OCI-LY1 (cell line): ENCODE data around the gene ALX4.

Experiments
- H2AFZ ChIP-seq: fragments of 200-600 bp; sonication (generic), shearing (Covaris generic); 2 replicates; pipeline ENCODE4 v1.6.0; 2014; ENCODE audit warnings: antibody characterized with exemption, mild to moderate bottlenecking, low read length
- H3F3A ChIP-seq: fragments of 200-600 bp; sonication (generic), shearing (Covaris generic); 2 replicates; pipeline ENCODE4 v1.6.0; 2014; ENCODE audit warnings: mild to moderate bottlenecking, antibody characterized with exemption, low read length, moderate library complexity; ENCODE audit not compliant: insufficient read depth
- H3K27ac ChIP-seq: fragments of 200-600 bp; sonication (generic); 2 replicates; pipeline ENCODE4 v1.5.1; 2014; ENCODE audit warnings: low read length, mixed run types, mild to moderate bottlenecking, low read depth; ENCODE audit not compliant: poor library complexity, severe bottlenecking
- H3K27me3 ChIP-seq: fragments of 200-600 bp; sonication (generic); 2 replicates; pipeline ENCODE4 v1.6.0; 2014; ENCODE audit warnings: antibody characterized with exemption, mild to moderate bottlenecking, low read length, moderate library complexity; ENCODE audit not compliant: insufficient read depth
- H3K36me3 ChIP-seq: fragments of 200-600 bp; sonication (generic); 2 replicates; pipeline ENCODE4 v1.6.1; 2014; ENCODE audit warnings: mild to moderate bottlenecking, antibody characterized with exemption, low read length, moderate library complexity, mixed read lengths; ENCODE audit not compliant: insufficient read depth
- H3K4me1 ChIP-seq: fragments of 200-600 bp; sonication (generic); 2 replicates; pipeline ENCODE4 v1.5.1; 2014; ENCODE audit warnings: mild to moderate bottlenecking, low read length, moderate library complexity; ENCODE audit not compliant: insufficient read depth, severe bottlenecking
- H3K4me2 ChIP-seq: fragments of 200-600 bp; sonication (generic), shearing (Covaris generic); 2 replicates; pipeline ENCODE4 v1.6.1; 2014; ENCODE audit warnings: low read length
- H3K4me3 ChIP-seq: fragments of 200-600 bp; sonication (generic); 2 replicates; pipeline ENCODE4 v1.5.1; 2014; ENCODE audit warnings: low read length, low read depth, mild to moderate bottlenecking, mixed read lengths; ENCODE audit not compliant: poor library complexity, severe bottlenecking
- H3K79me2 ChIP-seq: fragments of 200-600 bp; shearing (Covaris generic); 2 replicates; pipeline ENCODE4 v1.6.1; 2016; ENCODE audit warnings: mixed run types, low read length, mixed read lengths; ENCODE audit not compliant: insufficient read depth
- H3K9ac ChIP-seq: fragments of 200-600 bp; sonication (generic), shearing (Covaris generic); 2 replicates; pipeline ENCODE4 v1.6.1; 2014; ENCODE audit warnings: mild to moderate bottlenecking, low read length, mixed read lengths
- H3K9me2 ChIP-seq: fragments of 200-600 bp; sonication (generic), shearing (Covaris generic); 2 replicates; pipeline ENCODE4 v1.6.1; 2014; ENCODE audit warnings: low read depth, mild to moderate bottlenecking, low read length, mixed read lengths
- H3K9me3 ChIP-seq: fragments of 200-600 bp; shearing (Covaris generic); 2 replicates; pipeline ENCODE4 v1.6.1; 2014; ENCODE audit warnings: low read length, mixed read lengths
- H4K20me1 ChIP-seq: fragments of 200-600 bp; sonication (generic), shearing (Covaris generic); 2 replicates; pipeline ENCODE4 v1.6.0; 2016; ENCODE audit warnings: mild to moderate bottlenecking, low read length; ENCODE audit not compliant: insufficient read depth
- EZH2 ChIP-seq: fragments of 200-600 bp; sonication (generic), shearing (Covaris generic); IDR thresholded peaks from 2 replicates; pipeline ENCODE4 v1.8.0; 2017; ENCODE audit warnings: borderline replicate concordance, mixed run types, mild to moderate bottlenecking, antibody characterized with exemption, low read length, moderate library complexity, mixed read lengths
- TF ChIP-seq, protein P1 (sequence below): fragments of 200-600 bp; sonication (generic), shearing (Covaris generic); IDR thresholded peaks from 2 replicates; pipeline ENCODE4 v1.5.1; 2017; ENCODE audit warnings: mild to moderate bottlenecking, antibody characterized with exemption, low read length, moderate library complexity, mixed read lengths

ALX4 gene

DNA sequence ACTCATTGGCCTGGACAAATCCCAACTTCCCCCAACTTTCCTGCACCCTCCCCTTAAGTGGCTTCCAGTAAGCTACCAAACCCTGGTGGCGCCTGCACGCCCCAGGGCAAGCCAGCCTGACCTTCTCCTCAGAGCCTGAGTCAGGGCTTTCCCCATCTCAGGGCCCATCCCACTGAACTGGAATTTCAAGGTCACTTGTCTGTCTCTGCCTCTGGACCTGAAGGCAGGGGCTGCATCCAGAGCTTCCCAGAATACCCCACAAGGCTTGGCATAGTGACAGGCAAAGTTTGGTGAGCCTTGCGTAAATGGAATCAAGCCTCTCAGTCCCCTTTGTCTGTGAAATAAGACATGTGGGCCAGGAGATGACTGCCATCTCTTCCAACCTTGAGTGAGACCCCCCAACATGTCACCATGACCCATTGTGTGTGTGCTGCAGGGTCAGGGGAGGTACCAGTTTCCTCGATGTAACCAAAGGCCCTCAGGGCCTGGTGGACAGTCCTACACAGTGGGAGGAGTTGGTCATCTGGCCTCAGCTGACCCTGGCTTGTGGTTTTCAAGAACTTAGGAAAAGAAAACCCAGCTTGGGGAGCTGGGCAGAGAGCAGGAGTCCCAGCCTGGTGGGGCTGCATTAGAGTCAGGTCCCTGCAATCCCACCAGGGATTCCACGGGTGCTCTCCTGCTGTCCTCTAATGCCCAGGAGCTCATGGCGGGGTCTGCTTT lies 8.9 kb downstream of the ALX4 start:
- no peaks in the 10 kb centered on the region for H3K79me2 ChIP-seq
- no peak overlapping the region for H3K4me2 ChIP-seq
- no peaks in the 10 kb centered on the region for H3K9me2 ChIP-seq
- TF ChIP-seq EZH2, result no peak
- TF ChIP-seq, protein P1, sequence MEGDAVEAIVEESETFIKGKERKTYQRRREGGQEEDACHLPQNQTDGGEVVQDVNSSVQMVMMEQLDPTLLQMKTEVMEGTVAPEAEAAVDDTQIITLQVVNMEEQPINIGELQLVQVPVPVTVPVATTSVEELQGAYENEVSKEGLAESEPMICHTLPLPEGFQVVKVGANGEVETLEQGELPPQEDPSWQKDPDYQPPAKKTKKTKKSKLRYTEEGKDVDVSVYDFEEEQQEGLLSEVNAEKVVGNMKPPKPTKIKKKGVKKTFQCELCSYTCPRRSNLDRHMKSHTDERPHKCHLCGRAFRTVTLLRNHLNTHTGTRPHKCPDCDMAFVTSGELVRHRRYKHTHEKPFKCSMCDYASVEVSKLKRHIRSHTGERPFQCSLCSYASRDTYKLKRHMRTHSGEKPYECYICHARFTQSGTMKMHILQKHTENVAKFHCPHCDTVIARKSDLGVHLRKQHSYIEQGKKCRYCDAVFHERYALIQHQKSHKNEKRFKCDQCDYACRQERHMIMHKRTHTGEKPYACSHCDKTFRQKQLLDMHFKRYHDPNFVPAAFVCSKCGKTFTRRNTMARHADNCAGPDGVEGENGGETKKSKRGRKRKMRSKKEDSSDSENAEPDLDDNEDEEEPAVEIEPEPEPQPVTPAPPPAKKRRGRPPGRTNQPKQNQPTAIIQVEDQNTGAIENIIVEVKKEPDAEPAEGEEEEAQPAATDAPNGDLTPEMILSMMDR, result no peak
- no peak overlapping the region for H3K4me3 ChIP-seq
- H2AFZ ChIP-seq, result no peak overlapping the region
- no peaks in the 10 kb centered on the region for H3K4me1 ChIP-seq
- no peaks in the 10 kb centered on the region for H3K36me3 ChIP-seq
- H3K27me3 ChIP-seq, result no peaks in the 10 kb centered on the region
- H3K27ac ChIP-seq, result no peak overlapping the region
- H3F3A ChIP-seq, result no peaks in the 10 kb centered on the region
- H3K9ac ChIP-seq, result no peak overlapping the region
- H3K9me3 ChIP-seq, result no peaks in the 10 kb centered on the region
- H4K20me1 ChIP-seq, result no peaks in the 10 kb centered on the region

DNA sequence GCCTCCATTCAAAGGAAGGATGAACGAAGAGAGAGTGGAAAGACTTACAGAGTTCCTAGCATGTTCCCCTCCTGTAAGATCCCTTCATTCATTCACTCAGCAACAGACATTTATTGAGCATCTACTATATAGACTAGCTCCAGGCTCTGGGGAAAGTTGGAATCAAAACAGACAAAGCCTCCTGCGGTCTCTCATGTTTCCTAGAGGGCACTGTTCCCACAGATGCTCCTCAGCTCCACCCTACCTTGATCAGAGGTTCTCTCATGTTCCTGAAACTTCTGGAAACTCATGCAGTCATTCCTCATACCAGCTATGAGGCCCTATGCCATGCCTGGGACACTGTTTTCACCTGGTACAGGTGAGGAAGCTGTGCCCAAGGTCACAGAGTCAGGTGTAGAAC lies 11.1 kb downstream of the ALX4 start:
- no peak overlapping the region for H3K9ac ChIP-seq
- no peaks in the 10 kb centered on the region for H3F3A ChIP-seq
- no peaks in the 10 kb centered on the region for H4K20me1 ChIP-seq
- H3K79me2 ChIP-seq, result no peaks in the 10 kb centered on the region
- H3K9me3 ChIP-seq, result no peaks in the 10 kb centered on the region
- H3K4me2 ChIP-seq, result no peak overlapping the region
- TF ChIP-seq, protein P1, result no peak
- no peak for TF ChIP-seq EZH2
- H3K9me2 ChIP-seq, result no peaks in the 10 kb centered on the region
- H3K27me3 ChIP-seq, result no peaks in the 10 kb centered on the region
- H2AFZ ChIP-seq, result no peak overlapping the region
- no peaks in the 10 kb centered on the region for H3K36me3 ChIP-seq
- no peaks in the 10 kb centered on the region for H3K4me1 ChIP-seq
- no peak overlapping the region for H3K4me3 ChIP-seq
- no peak overlapping the region for H3K27ac ChIP-seq

DNA sequence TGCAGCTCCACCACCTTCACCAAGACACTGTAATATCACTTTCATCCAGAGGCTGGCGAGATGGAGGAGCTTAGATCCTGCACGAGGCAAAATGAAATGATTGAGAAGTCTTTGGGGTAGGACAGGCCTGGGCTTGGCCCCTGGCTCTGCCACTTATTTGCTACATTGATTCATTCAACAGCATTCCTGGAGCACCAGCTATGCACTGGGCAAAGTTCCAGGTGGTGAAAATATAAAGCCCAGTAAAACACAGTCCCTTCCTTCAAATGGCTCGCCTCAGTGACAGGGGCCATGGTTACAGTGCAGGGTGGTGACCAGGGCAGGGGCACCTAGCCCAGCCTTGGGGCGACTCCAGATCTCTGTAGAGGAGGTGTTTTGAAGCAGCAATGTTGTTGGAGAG lies 19.7 kb downstream of the ALX4 start:
- H3K4me2 ChIP-seq, result no peak overlapping the region
- H3K27me3 ChIP-seq, result no peaks in the 10 kb centered on the region
- no peak overlapping the region for H3K27ac ChIP-seq
- H3K4me3 ChIP-seq, result no peak overlapping the region
- H3K36me3 ChIP-seq, result no peaks in the 10 kb centered on the region
- no peak overlapping the region for H3K9ac ChIP-seq
- H3K9me3 ChIP-seq, result no peaks in the 10 kb centered on the region
- H2AFZ ChIP-seq, result no peak overlapping the region
- no peaks in the 10 kb centered on the region for H3F3A ChIP-seq
- H3K9me2 ChIP-seq, result no peaks in the 10 kb centered on the region
- no peak for TF ChIP-seq EZH2
- TF ChIP-seq, protein P1, result no peak
- H3K79me2 ChIP-seq, result no peaks in the 10 kb centered on the region
- no peaks in the 10 kb centered on the region for H4K20me1 ChIP-seq
- H3K4me1 ChIP-seq, result no peaks in the 10 kb centered on the region
